GM10266 (cell line): ENCODE data around the gene LTF.
"Not testable (repeated sequence)": the region's sequence is repeated elsewhere in the genome, so short reads cannot be mapped to it uniquely, and the experiment has no call there.

Source experiments
- DNase-seq: peaks from one replicate; pipeline ENCODE4 v3.0.0; 2012; ENCODE audit errors: extremely low spot score
- CTCF ChIP-seq: IDR thresholded peaks from 2 replicates; pipeline ENCODE4 v1.5.1; 2012; ENCODE audit warnings: mild to moderate bottlenecking, low read depth; ENCODE audit not compliant: control insufficient read depth, insufficient read depth; ENCODE audit errors: missing control alignments

LTF gene

GRCh38 chr3:46408853-46409252 lies 55.9 kb downstream of the LTF start:
- TF ChIP-seq CTCF, result no peak
- DNase-seq, result no peak

DNA sequence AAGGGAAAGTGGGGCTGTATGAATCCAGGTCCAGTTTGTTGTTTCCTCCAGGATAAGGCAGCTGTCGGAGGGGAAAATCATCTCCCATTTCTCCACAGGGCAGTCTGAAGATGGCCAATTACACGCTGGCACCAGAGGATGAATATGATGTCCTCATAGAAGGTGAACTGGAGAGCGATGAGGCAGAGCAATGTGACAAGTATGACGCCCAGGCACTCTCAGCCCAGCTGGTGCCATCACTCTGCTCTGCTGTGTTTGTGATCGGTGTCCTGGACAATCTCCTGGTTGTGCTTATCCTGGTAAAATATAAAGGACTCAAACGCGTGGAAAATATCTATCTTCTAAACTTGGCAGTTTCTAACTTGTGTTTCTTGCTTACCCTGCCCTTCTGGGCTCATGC lies 56.7 kb downstream of the LTF start:
- TF ChIP-seq CTCF, result no peak
- no peak for DNase-seq

DNA sequence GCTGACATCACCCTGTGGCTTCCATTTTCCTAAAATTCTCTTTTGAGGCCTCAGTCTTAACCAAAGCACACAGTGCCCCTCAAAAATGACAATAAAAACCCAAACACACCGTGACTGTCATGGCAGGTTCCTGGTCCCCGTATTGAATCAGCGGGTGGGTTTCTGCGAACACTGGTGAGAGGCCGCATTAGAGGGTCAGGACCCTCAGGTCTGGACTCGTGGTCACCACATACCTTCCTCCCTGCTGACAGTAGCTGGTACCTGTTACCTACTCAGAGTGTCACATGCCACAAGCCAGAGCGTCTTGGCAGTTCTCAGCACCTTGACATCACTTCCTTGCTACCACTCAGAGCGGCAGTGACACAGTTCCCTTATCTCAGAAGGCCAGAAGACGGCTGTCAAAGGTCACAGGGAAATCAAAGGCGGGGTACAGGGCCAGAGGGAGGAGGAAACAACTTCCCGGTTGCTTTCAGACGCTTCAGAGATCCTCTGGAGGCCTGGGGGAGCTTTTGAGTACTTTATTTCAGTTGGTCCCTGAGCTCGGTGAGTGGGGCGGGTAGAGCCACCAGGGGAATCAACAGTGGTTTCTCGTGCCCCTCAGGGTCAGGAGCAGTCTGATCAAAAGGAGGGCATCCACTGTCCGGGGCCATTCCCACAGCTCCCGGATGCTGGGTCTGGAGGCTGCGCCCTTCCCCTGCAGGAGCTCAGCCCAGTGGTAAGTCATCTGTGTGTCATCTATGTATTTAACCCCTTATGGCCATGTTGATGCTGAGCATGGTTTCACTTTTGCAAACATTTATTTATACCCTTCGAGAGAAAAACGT lies 57.7 kb downstream of the LTF start, which contains the start of the genes CCR5AS and CCRL2:
TSS of gene CCR5AS (minus strand) at position 279 of the 824 bp plus-strand sequence.
TSS of gene CCRL2 (plus strand) at position 472 of the 824 bp plus-strand sequence. CDS start 821 bp downstream, outside the sequence.
- TF ChIP-seq CTCF, result no peak
- DNase-seq, result peak; percentile 56

DNA sequence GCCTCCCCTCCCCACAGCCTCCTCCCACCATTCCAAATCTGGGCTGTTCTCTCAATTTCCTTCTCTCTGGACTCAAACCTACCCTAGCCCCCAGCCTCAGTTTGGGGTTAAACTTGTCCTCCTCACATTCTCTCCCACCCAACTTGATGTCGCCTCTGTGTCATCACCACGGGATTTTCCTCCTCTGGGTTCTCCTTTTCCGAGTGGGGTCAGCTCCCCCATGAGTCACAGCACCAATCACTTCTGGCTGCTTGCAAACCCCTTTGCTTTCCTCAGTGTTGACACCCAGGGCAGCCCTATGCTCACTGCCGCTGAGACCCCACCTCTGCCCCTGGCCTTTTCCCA lies 58.3 kb downstream of the LTF start:
- no peak for TF ChIP-seq CTCF
- no peak for DNase-seq

DNA sequence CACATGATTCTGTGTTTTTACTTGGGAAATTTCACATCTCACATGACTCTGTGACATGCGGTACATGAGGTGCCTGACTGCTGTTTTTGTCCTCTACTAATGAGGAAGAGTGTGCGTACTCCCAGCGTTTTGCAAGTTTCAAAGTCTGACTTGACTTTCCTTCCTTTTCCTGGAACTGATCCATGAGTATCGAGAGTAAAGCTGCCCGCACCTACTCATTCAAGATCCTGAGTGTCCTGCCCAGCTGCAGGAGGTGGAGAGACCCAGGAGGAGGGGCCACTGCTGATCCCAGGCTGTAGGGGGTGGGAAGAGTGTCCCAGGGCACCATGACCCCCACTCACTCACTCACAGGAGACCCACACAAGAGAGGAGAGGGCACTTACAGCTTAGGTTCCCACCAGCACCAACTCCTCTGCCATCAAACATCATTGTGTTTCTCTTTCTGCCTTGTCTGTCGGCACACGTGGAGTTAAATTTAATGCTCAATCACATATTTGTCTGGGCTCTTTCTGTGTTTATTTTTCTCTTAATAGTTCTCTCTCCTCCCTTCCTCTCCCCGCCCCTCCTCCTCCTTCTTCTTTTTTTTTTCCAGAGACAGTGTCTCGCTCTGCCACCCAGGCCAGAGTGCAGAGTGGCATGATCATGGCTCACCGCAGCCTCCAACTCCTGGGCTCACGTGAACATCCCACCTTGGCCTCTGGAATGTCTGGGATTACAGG lies 59.2 kb downstream of the LTF start:
- no peak for TF ChIP-seq CTCF
- DNase-seq, result no peak

- DNase-seq, result not testable (repeated sequence)
Observed at GRCh38 chr3:46402902-46403301, 61.8 kb downstream of the LTF start.

- TF ChIP-seq CTCF, result no peak
- DNase-seq, result no peak
Observed at GRCh38 chr3:46401579-46401978, 63.1 kb downstream of the LTF start.
